DND-41 (cell line): ENCODE results near the gene RNF157.

Experiments
- ATAC-seq: fragments of 200-7000 bp; cut with Tn5 transposase; 3 replicates; pipeline ENCODE4 v1.9.1; 2021; ENCODE audit warnings: low read depth; ENCODE audit not compliant: insufficient read depth
- DNase-seq: peaks from one replicate; pipeline ENCODE4 v3.0.0-alpha.2; 2020
- H2AFZ ChIP-seq: 2 replicates; pipeline ENCODE4 v1.6.0; 2012; ENCODE audit warnings: low read depth, low read length
- H3K27ac ChIP-seq: 2 replicates; pipeline ENCODE4 v1.5.1; 2012; ENCODE audit warnings: low read length, inconsistent platforms
- H3K27me3 ChIP-seq: fragments of 200-600 bp; sonication (generic); 2 replicates; pipeline ENCODE4 v1.6.0; 2012; ENCODE audit warnings: low read length, mild to moderate bottlenecking, inconsistent platforms; ENCODE audit not compliant: insufficient read depth, poor library complexity
- H3K36me3 ChIP-seq: 2 replicates; pipeline ENCODE4 v1.5.1; 2012; ENCODE audit warnings: low read length, inconsistent platforms; ENCODE audit not compliant: insufficient read depth
- H3K4me1 ChIP-seq: 2 replicates; pipeline ENCODE4 v1.5.1; 2012; ENCODE audit warnings: mild to moderate bottlenecking, low read length; ENCODE audit not compliant: insufficient read depth
- H3K4me2 ChIP-seq: 2 replicates; pipeline ENCODE4 v1.6.0; 2012; ENCODE audit warnings: mild to moderate bottlenecking, moderate library complexity, low read length, inconsistent platforms; ENCODE audit not compliant: insufficient read depth
- H3K4me3 ChIP-seq, 2 experiments: fragments of 200-600 bp in 1 of 2; shearing (Covaris generic) in 1 of 2; 2 replicates each; pipeline ENCODE4 v1.5.1; 2012 to 2016; ENCODE audit warnings: inconsistent platforms in 2 of 2, low read length in 2 of 2, mild to moderate bottlenecking in 2 of 2, low read depth in 1 of 2, moderate library complexity in 1 of 2
- H3K79me2 ChIP-seq: 2 replicates; pipeline ENCODE4 v1.6.0; 2012; ENCODE audit warnings: low read length, inconsistent platforms; ENCODE audit not compliant: insufficient read depth
- H3K9ac ChIP-seq: 2 replicates; pipeline ENCODE4 v1.6.0; 2012; ENCODE audit warnings: low read depth, mild to moderate bottlenecking, inconsistent platforms, low read length, moderate library complexity
- H3K9me3 ChIP-seq: 2 replicates; pipeline ENCODE4 v1.5.1; 2012; ENCODE audit warnings: low read length, moderate library complexity, mild to moderate bottlenecking, inconsistent platforms; ENCODE audit not compliant: insufficient read depth, severe bottlenecking
- H4K20me1 ChIP-seq: 2 replicates; pipeline ENCODE4 v1.6.0; 2012; ENCODE audit warnings: low read length; ENCODE audit not compliant: insufficient read depth
- CTCF ChIP-seq: IDR thresholded peaks from 2 replicates; pipeline ENCODE4 v1.5.1; 2012; ENCODE audit warnings: borderline replicate concordance, low read length, moderate library complexity, mild to moderate bottlenecking; ENCODE audit not compliant: poor library complexity, severe bottlenecking; ENCODE audit errors: extremely low read depth
- EZH2 ChIP-seq: IDR thresholded peaks from 3 replicates; pipeline ENCODE4 v1.6.1; 2012; ENCODE audit warnings: borderline replicate concordance, low read depth, mild to moderate bottlenecking, moderate library complexity, low read length, inconsistent platforms; ENCODE audit not compliant: severe bottlenecking

RNF157 gene

GRCh38 chr17:76174037-76174436 lies 66.3 kb downstream of the RNF157 start:
- TF ChIP-seq CTCF (no peak), EZH2 (no peak)
- Histone ChIP-seq H3K27ac (no peak overlapping the region), H3K9ac (no peak overlapping the region), H3K4me2 (no peak overlapping the region), H3K36me3 (no peaks in the 10 kb centered on the region), H4K20me1 (no peaks in the 10 kb centered on the region), H3K79me2 (no peaks in the 10 kb centered on the region), H3K4me3 (no peak overlapping the region), H3K9me3 (peaks cover 2% of the 10 kb centered on the region), H2AFZ (no peak overlapping the region), H3K27me3 (no peaks in the 10 kb centered on the region), H3K4me1 (peaks cover 6% of the 10 kb centered on the region)
- no peak for DNase-seq
- ATAC-seq, result no peak

- no peaks in the 10 kb centered on the region for H4K20me1 ChIP-seq
- no peaks in the 10 kb centered on the region for H3K27me3 ChIP-seq
- no peak for TF ChIP-seq EZH2
- no peak for TF ChIP-seq CTCF
- H3K4me3 ChIP-seq, result no peak overlapping the region
- H3K79me2 ChIP-seq, result no peaks in the 10 kb centered on the region
- no peak overlapping the region for H3K9ac ChIP-seq
- H3K4me2 ChIP-seq, result no peak overlapping the region
- peaks cover 2% of the 10 kb centered on the region for H3K9me3 ChIP-seq
- H2AFZ ChIP-seq, result no peak overlapping the region
- 0 out of 2 replicates have a peak, but pooled peaks cover under 1% of the 10 kb centered on the region for H3K4me1 ChIP-seq
- H3K36me3 ChIP-seq, result no peaks in the 10 kb centered on the region
- no peak overlapping the region for H3K27ac ChIP-seq
- ATAC-seq (no peak), DNase-seq (no peak)
Measured at GRCh38 chr17:76173474-76173873, 66.8 kb downstream of the RNF157 start.

DNA sequence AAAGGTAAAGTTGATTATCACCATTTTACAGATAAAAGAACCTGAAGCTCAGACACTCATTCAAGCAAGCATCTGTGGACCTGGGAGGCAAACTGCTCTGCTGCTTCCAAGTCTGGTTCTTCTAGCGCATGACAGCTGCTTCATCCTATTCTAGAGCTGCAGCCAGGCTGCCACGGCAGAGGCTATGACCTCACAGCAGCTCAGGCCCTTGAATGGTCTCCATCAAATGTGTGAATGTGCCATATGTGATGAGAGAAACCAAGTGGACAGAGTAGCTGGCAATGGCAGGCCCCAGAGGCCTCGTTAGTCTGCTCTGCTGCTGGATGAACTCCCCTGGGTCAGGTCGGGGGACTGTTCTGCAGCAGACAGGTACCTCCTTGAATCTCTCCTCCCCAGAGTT lies 68.6 kb downstream of the RNF157 start:
- Histone ChIP-seq H3K27me3 (no peaks in the 10 kb centered on the region), H3K79me2 (no peaks in the 10 kb centered on the region), H3K4me2 (no peak overlapping the region), H3K36me3 (no peaks in the 10 kb centered on the region), H3K9ac (no peak overlapping the region), H3K4me3 (no peak overlapping the region), H3K4me1 (no peaks in the 10 kb centered on the region), H3K9me3 (no peaks in the 10 kb centered on the region), H2AFZ (no peak overlapping the region), H4K20me1 (no peaks in the 10 kb centered on the region), H3K27ac (no peak overlapping the region)
- ATAC-seq, result no peak
- no peak for TF ChIP-seq CTCF
- TF ChIP-seq EZH2, result no peak
- DNase-seq, result no peak

- no peaks in the 10 kb centered on the region for H3K79me2 ChIP-seq
- no peaks in the 10 kb centered on the region for H3K27me3 ChIP-seq
- ATAC-seq (no peak), DNase-seq (no peak)
- H3K27ac ChIP-seq, result no peak overlapping the region
- no peaks in the 10 kb centered on the region for H3K36me3 ChIP-seq
- H4K20me1 ChIP-seq, result no peaks in the 10 kb centered on the region
- H3K4me1 ChIP-seq, result no peaks in the 10 kb centered on the region
- H3K9me3 ChIP-seq, result no peaks in the 10 kb centered on the region
- no peak overlapping the region for H3K4me3 ChIP-seq
- H3K9ac ChIP-seq, result no peak overlapping the region
- no peak overlapping the region for H2AFZ ChIP-seq
- TF ChIP-seq EZH2 (no peak), CTCF (no peak)
- H3K4me2 ChIP-seq, result no peak overlapping the region
Measured at GRCh38 chr17:76170114-76170513, 70.2 kb downstream of the RNF157 start.
